Fibroblast of lung (primary cell): Measurements from ENCODE around the gene MYO9A.

Experiments
- CTCF ChIP-seq, 2 donors: IDR thresholded peaks in 1 of 2; conservative IDR thresholded peaks in 1 of 2; 1 replicate in 1 of 2; 2 replicates in 1 of 2; pipeline ENCODE4 v1.5.1; 2011 to 2012; ENCODE audit warnings: low read length in 2 of 2, control low read depth in 1 of 2, inconsistent platforms in 1 of 2, low read depth in 1 of 2, mild to moderate bottlenecking in 1 of 2
- EZH2 ChIP-seq: IDR thresholded peaks from 2 replicates; pipeline ENCODE4 v1.5.1; 2012; ENCODE audit warnings: low read length, control low read depth, mild to moderate bottlenecking; ENCODE audit errors: missing control alignments

- no peak for TF ChIP-seq CTCF (conservative IDR thresholded peaks at IDR 0.05 in 1 of 2, IDR thresholded peaks at IDR 0.05 in 1 of 2; ENCODE audit: low read depth in 1 of 2, low read length in 2 of 2)
- no peak for TF ChIP-seq EZH2
Observed at GRCh38 chr15:72110355-72110754, 7.6 kb downstream of the MYO9A start.
